Choroid plexus epithelial cell (primary cell): ENCODE data around the gene FBXO41.

ENCODE experiments used
- DNase-seq: peaks from one replicate; pipeline ENCODE4 v3.0.0-alpha.2; 2010; ENCODE audit warnings: low read depth
- H3K4me3 ChIP-seq: 2 replicates; pipeline ENCODE4 v1.5.1; 2011; ENCODE audit warnings: low read depth, mild to moderate bottlenecking, control low read depth, low read length, moderate library complexity
- TF ChIP-seq, protein P1 (sequence below): conservative IDR thresholded peaks from 2 replicates; pipeline ENCODE4 v1.5.1; 2011; ENCODE audit warnings: low read depth, mild to moderate bottlenecking, control low read depth, inconsistent platforms, low read length, moderate library complexity

Gene FBXO41

DNA sequence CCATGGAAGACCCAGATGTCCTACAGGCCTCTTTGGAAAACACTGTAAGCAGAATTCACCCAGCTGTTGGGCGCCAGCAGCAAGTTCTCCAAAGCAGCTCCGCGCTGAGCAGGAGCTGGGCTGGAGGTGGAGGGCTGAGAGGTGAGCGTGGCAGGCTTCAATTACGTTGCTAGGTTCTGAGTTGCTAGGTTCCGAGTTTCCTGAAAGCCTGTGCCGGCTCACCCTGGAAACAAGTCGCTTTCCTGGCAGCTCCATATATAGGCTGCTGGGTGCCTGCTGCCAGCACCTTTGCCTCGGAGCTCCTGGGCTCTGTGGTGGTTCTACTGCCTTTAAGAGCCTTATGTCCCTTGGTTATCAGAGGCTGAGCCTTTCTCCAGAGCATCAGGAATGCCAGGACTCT is 23.4 kb upstream of the FBXO41 start:
- no peak for DNase-seq
- TF ChIP-seq, protein P1, sequence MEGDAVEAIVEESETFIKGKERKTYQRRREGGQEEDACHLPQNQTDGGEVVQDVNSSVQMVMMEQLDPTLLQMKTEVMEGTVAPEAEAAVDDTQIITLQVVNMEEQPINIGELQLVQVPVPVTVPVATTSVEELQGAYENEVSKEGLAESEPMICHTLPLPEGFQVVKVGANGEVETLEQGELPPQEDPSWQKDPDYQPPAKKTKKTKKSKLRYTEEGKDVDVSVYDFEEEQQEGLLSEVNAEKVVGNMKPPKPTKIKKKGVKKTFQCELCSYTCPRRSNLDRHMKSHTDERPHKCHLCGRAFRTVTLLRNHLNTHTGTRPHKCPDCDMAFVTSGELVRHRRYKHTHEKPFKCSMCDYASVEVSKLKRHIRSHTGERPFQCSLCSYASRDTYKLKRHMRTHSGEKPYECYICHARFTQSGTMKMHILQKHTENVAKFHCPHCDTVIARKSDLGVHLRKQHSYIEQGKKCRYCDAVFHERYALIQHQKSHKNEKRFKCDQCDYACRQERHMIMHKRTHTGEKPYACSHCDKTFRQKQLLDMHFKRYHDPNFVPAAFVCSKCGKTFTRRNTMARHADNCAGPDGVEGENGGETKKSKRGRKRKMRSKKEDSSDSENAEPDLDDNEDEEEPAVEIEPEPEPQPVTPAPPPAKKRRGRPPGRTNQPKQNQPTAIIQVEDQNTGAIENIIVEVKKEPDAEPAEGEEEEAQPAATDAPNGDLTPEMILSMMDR: no peak

DNA sequence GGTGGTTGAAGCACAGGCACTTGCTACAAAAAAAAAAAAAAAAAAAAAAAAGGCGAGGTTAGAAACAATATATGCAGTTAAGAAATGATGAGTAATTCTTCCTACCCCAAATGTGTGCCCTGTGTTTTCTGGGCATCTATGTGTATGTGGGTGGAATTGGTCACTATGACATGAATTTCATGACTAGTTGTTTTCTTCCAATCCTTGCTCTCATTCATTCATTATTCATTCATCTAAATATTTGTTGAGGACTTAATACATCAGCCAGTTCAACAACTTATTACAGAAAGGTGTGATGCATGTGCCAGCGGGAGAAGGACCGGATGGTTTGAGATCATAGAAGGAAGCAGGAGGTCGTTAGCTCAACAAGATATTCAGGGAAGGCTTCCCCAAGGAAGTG is 17.4 kb upstream of the FBXO41 start:
- TF ChIP-seq, protein P1: no peak
- no peak for DNase-seq
- no peak overlapping the region for H3K4me3 ChIP-seq

More for the DNA sequence above, 23.4 kb upstream of the FBXO41 start:
- H3K4me3 ChIP-seq: no peak overlapping the region

- DNase-seq: no peak
- no peak overlapping the region for H3K4me3 ChIP-seq
- TF ChIP-seq, protein P1: no peak
Measured at GRCh38 chr2:73300926-73301325, 16.6 kb upstream of the FBXO41 start.

- DNase-seq: no peak
- H3K4me3 ChIP-seq: no peak overlapping the region
- TF ChIP-seq, protein P1: no peak
Measured at GRCh38 chr2:73297586-73297985, 13.3 kb upstream of the FBXO41 start.

DNA sequence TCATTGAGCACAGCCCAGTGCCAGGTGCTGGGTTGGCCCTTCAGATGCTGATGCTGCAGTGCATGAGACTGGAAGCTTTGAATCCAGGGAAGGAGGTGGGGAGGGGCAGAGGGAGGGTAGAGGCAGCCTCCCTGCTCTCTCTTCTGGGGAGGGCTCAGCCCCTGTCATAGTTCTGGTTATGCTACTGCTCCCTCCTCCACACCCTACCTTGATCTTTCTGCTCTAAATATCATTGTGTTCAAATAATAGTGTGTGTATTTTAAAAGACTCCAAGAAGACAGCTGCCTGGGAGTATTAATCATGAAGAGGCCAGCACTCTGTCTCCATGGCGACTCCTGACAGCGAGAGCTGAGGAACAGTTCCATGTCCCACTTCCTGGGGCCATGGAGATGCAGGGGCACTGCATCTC is 12.9 kb upstream of the FBXO41 start:
- TF ChIP-seq, protein P1: no peak
- peak; percentile 27 for DNase-seq
- H3K4me3 ChIP-seq: no peak overlapping the region

DNA sequence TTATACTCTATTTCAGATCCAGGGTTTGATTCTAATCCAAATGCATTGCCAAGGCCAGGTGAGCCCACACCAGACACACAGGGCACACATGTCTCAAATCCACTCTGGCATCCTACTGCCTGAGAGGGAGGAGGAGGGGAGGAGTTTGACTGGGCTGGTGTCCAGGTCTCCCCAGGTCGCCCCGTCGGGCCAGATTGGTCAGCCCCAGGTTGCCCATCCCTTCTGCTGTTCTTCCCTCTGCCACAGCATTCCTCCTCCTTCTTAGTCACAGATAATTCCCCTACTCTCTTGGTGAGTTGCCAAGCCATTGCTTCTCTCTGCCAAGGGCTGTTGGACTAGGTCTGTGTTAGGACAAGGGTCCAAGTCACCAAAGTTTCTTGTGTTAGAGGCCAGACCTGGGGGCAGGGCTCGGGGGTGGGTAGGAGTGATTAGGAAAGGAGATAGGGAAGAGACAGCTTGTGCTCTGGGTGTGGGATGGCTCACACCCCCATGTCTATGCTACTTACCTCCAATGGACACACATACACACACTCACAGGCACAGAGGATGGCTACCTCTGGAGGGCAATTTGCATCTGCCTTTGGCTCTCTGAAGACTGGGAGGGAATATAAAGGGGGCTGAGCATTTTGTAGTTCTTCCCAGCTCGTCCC is 11.6 kb upstream of the FBXO41 start:
- DNase-seq: no peak
- H3K4me3 ChIP-seq: no peak overlapping the region
- TF ChIP-seq, protein P1: no peak

- H3K4me3 ChIP-seq: no peak overlapping the region
- TF ChIP-seq, protein P1: no peak
- DNase-seq: no peak
Measured at GRCh38 chr2:73294239-73294638, 10.0 kb upstream of the FBXO41 start.
